ENCODE measurements around the gene EXD3. TPM values are rescaled to one million over a fixed set of nuclear protein-coding genes. Genes with fewer than 3 reads are reported as not detected.

Gene EXD3
- total and polyA plus RNA-seq, 2 of the 13 experiments (the other 11 are each of a cell fraction or from before 2014, with no cell fraction given), result 2.7 to 4.8 TPM

GRCh38 chr9:137319011-137319738, 103.8 kb downstream of the EXD3 start (continued):
- TF ChIP-seq AFF4 (CRISPR knock-in tag; IDR thresholded peaks at IDR 0.05) (no peak), STAT6 (CRISPR knock-in tag; IDR thresholded peaks at IDR 0.05; ENCODE audit: borderline replicate concordance) (no peak), MIER3 (CRISPR knock-in tag; IDR thresholded peaks at IDR 0.05; ENCODE audit: borderline replicate concordance) (no peak), HMGXB4 (CRISPR knock-in tag; IDR thresholded peaks at IDR 0.05; ENCODE audit: borderline replicate concordance in 1 of 2, low read depth in 1 of 2) (peak; percentile 20 to 56; a peak in 1 of 4 replicates), ZBTB40 (IDR thresholded peaks at IDR 0.05) (no peak), ZBTB40 (CRISPR knock-in tag; IDR thresholded peaks at IDR 0.05) (no peak), DNMT1 (CRISPR knock-in tag; IDR thresholded peaks at IDR 0.05) (no peak), FOXC1 (CRISPR knock-in tag; IDR thresholded peaks at IDR 0.05; ENCODE audit: borderline replicate concordance) (no peak)
